Fibroblast of peridontal ligament (primary cell): ENCODE results near the gene KDELR3.

Experiments used
- DNase-seq: peaks from one replicate; pipeline ENCODE4 v3.0.0-alpha.2; 2010; ENCODE audit errors: extremely low read depth

KDELR3 gene

DNA sequence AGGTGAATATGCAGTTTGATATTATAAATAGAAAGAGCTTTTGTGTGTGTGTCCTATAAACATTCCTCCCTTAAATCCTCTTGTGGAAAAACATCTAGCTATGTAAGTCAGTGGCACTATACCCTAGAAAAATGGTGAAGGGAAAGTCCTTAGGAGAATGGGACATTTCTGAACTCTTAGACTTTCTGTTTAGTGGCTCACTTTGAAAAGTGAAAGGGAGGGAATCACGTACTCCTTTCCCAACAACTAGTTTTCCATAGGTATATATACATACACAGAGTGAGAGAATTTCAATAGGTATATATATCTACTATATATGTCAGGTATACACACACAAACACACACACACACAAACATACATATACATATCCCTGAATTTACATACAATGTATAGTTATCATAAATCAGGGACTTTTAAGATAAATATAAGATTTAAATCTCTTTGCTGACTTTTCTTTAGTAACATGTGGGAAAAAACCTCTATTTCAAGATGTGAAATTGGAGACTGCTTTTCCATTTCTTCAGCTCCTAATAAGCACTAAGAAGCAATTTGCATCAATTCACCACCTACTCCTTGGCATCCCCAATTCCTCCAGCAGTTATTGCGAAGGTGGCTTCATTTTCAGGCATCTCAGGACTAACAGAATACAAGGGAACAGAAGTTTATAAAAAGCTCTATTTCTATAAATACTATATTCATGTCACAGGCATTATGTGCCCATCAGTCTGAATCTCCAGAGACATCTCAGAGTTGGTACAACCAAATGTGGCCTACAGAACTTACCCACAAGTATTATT is 51.8 kb downstream of the KDELR3 start:
- no peak for DNase-seq

DNA sequence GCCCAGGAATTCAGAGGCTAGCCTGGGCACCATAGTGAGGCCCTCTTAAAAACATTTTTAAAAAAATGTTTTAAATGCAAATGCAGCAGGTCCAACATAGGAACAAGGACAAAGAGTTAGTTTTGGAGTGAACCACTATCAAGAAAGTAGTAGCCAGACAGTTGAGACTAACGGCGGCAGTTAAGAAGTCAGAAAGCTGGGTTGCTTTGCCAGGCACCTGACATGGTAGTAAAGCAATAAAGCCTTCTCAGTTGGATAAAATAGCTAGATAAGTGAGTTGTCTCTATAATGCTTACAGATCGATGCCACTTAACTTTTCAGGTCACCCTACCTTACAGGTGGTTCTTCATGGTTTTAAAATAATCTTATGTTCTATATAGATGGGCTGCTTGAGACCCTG is 55.1 kb downstream of the KDELR3 start:
- DNase-seq, result no peak

DNA sequence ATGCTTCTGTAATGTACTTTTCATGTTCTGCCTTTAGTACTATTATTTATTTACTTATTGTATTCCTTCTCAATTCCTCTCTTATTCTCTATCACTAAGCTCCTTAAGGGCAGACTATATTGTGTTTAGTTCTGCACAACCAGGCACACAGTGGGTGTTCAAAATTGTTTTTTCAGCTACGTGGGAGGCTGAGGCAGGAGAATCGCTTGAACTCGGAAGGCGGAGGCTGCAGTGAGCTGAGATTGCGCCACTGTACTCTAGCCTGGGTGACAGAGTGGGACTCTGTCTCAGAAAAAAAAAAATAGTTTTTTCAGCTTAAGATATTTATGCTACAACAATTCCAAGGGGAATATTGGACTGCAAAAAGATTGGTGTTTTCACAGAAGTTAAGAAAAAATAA is 55.6 kb downstream of the KDELR3 start:
- no peak for DNase-seq

DNA sequence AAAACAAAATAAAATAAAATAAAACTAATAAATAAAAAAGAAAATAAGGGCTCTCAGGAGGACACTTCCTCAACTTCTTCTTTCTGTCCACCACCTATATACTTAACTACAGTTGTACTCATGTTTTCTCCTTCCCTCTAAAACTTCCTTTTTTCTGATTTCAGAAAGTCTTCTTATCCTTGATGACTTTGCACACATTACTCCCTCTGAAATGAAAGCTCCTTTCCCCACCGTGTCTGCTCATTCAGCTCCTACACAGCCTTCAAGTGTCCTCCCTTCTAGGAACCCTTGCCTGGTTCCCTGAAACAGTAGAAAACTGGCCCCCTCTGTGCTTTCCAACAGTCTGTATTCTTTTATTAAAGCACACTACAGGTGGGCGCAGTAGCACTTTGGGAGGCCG is 56.5 kb downstream of the KDELR3 start:
- DNase-seq, result no peak

DNA sequence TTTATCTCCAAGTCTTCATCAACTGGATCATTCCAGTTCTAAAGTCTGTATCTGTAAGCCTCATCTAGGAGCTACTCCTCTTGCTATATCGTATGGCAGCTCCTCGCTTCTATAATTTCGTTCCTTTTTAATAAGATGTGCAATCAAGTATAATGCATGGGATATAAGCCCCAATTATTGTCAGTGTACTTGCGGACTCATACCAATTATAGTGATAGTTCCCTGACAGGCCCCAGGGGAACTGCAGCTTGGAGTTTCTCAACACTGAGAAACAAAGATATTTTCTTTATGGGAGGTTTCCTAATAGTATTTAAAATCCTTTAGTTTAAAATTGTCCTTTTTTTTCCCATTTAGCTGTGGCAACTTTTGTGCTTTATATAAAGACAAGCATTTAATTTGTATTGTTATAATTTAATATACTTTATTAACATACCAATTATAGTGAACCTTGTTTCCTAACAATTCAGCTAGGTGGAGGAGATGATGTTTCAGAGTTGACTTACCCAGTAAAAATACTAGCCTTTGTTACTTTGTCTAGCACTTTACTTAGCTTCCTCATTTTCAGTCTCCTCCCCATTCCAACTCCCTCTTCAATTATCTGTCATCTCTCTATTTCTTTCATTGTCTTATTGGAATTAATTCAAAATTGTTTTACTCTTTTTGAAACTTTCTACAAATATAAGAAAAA is 63.5 kb downstream of the KDELR3 start:
- no peak for DNase-seq
